ENCODE data around the gene SHLD1.
"Not testable (repeated sequence)": the region's sequence is repeated elsewhere in the genome, so short reads cannot be mapped to it uniquely, and the experiment has no call there.

Gene SHLD1

DNA sequence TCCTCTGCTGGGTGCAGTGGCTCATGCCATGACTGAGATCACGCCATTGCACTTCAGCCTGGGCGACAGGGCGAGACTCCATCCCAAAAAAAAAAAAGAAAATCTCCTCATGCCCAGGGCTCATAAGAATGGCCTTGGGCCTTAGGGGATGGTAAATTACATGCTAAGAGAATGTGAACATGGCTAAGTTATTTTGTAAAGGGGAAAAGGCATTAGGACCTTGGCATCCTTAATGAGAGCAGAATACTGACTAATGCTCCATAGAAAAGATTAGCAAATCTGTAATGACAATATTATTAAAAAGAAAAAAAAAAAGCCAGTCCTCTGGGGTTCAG is 12.6 kb upstream of the SHLD1 start:
- Histone ChIP-seq H3K4me1 (ENCODE audit: insufficient read depth, low read length) (no peaks in the 10 kb centered on the region), H3K79me2 (ENCODE audit: insufficient read depth, low read length) (no peaks in the 10 kb centered on the region), H3K27me3 (ENCODE audit: insufficient read depth, low read length, poor library complexity) (peaks cover 5% of the 10 kb centered on the region), H4K20me1 (ENCODE audit: insufficient read depth, low read length) (no peaks in the 10 kb centered on the region), H3K9ac (ENCODE audit: low read depth, low read length) (no peak overlapping the region), H3K9me3 (ENCODE audit: insufficient read depth, low read length, severe bottlenecking) (no peaks in the 10 kb centered on the region), H3K27ac (ENCODE audit: low read length) (no peak overlapping the region), H3K4me3 (ENCODE audit: low read depth in 1 of 2, low read length in 2 of 2) (no peak overlapping the region), H3K36me3 (ENCODE audit: insufficient read depth, low read length) (no peaks in the 10 kb centered on the region), H3K4me2 (ENCODE audit: insufficient read depth, low read length) (no peak overlapping the region), H2AFZ (ENCODE audit: low read depth, low read length) (no peak overlapping the region)
- no peak for ATAC-seq (ENCODE audit: insufficient read depth, low read depth)
- no peak for DNase-seq
- TF ChIP-seq EZH2 (IDR thresholded peaks at IDR 0.05; ENCODE audit: borderline replicate concordance, low read depth, low read length, severe bottlenecking): no peak
- TF ChIP-seq, protein P1, sequence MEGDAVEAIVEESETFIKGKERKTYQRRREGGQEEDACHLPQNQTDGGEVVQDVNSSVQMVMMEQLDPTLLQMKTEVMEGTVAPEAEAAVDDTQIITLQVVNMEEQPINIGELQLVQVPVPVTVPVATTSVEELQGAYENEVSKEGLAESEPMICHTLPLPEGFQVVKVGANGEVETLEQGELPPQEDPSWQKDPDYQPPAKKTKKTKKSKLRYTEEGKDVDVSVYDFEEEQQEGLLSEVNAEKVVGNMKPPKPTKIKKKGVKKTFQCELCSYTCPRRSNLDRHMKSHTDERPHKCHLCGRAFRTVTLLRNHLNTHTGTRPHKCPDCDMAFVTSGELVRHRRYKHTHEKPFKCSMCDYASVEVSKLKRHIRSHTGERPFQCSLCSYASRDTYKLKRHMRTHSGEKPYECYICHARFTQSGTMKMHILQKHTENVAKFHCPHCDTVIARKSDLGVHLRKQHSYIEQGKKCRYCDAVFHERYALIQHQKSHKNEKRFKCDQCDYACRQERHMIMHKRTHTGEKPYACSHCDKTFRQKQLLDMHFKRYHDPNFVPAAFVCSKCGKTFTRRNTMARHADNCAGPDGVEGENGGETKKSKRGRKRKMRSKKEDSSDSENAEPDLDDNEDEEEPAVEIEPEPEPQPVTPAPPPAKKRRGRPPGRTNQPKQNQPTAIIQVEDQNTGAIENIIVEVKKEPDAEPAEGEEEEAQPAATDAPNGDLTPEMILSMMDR (IDR thresholded peaks at IDR 0.05; ENCODE audit: borderline replicate concordance, extremely low read depth, low read length, poor library complexity, severe bottlenecking): no peak

DNA sequence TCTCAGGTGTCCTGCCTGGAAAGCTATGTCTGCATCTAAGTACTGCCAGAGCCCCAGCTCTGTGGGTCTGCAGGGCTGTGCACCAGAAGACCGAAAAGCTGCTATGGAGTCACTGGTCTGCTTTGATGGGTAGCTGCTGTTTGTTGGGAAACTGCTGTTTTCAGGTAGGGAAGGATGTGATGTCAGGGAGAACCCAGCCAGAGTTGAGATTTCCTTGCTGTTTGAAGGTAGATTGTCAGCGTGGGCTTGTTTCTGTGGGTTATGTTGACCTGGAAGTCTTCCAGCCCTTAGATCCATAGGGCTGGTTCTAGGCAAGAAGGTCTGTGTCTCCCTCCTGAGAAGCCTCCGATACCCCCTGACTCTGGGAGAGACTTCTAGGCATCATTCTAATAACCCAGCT is 12.2 kb upstream of the SHLD1 start:
- Histone ChIP-seq H3K36me3 (ENCODE audit: insufficient read depth, low read length) (no peaks in the 10 kb centered on the region), H3K79me2 (ENCODE audit: insufficient read depth, low read length) (no peaks in the 10 kb centered on the region), H3K4me3 (ENCODE audit: low read depth in 1 of 2, low read length in 2 of 2) (no peak overlapping the region), H3K9ac (ENCODE audit: low read depth, low read length) (no peak overlapping the region), H2AFZ (ENCODE audit: low read depth, low read length) (no peak overlapping the region), H3K9me3 (ENCODE audit: insufficient read depth, low read length, severe bottlenecking) (no peaks in the 10 kb centered on the region), H3K27ac (ENCODE audit: low read length) (no peak overlapping the region), H3K4me1 (ENCODE audit: insufficient read depth, low read length) (no peaks in the 10 kb centered on the region), H4K20me1 (ENCODE audit: insufficient read depth, low read length) (no peaks in the 10 kb centered on the region), H3K27me3 (ENCODE audit: insufficient read depth, low read length, poor library complexity) (peaks cover 5% of the 10 kb centered on the region), H3K4me2 (ENCODE audit: insufficient read depth, low read length) (no peak overlapping the region)
- TF ChIP-seq EZH2 (IDR thresholded peaks at IDR 0.05; ENCODE audit: borderline replicate concordance, low read depth, low read length, severe bottlenecking): no peak
- TF ChIP-seq, protein P1 (IDR thresholded peaks at IDR 0.05; ENCODE audit: borderline replicate concordance, extremely low read depth, low read length, poor library complexity, severe bottlenecking): no peak
- DNase-seq (no peak), ATAC-seq (ENCODE audit: insufficient read depth, low read depth) (no peak)

DNA sequence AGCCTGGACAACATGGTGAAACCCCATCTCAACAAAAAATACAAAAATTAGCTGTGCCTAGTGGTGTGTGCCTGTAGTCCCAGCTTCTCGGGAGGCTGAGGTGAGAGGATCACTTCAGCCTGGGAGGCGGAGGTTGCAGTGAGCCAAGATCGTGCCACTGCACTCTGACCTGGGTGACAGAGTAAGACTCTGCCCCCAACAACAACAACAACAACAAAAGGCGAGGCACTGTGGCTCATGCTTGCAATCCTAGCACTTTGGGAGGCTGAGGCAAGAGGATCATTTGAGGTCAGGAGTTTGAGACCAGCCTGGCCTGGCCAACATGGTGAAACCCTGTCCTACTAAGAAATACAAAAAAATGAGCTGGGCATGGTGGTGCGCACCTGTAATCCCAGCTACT is 9.6 kb upstream of the SHLD1 start:
- not testable (repeated sequence) for H3K36me3 ChIP-seq (ENCODE audit: insufficient read depth, low read length); H3K27ac ChIP-seq (ENCODE audit: low read length)

DNA sequence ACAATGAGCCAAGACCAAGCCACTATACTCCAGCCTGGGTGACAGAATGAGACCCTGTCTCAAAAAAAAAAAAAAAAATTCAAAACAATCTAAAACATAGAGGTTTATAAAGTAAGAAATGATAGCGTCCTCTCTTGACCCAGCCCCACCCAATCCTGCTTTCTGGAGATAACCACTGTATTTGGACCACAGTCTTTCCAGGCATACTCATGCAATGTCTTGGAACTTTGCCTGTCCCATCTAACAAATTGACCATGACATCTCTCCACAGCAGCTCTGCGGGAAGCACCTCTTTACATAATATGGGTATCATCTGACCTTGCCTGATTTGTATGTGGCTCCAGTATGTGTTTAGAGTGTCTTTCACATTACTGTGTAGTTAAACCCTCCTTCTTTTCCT is 9.1 kb upstream of the SHLD1 start:
- Histone ChIP-seq H3K9ac (ENCODE audit: low read depth, low read length) (no peak overlapping the region), H4K20me1 (ENCODE audit: insufficient read depth, low read length) (no peaks in the 10 kb centered on the region), H3K27ac (ENCODE audit: low read length) (no peak overlapping the region), H2AFZ (ENCODE audit: low read depth, low read length) (no peak overlapping the region), H3K9me3 (ENCODE audit: insufficient read depth, low read length, severe bottlenecking) (no peaks in the 10 kb centered on the region), H3K27me3 (ENCODE audit: insufficient read depth, low read length, poor library complexity) (peaks cover 1% of the 10 kb centered on the region), H3K79me2 (ENCODE audit: insufficient read depth, low read length) (no peaks in the 10 kb centered on the region), H3K4me3 (ENCODE audit: low read depth in 1 of 2, low read length in 2 of 2) (no peak overlapping the region), H3K4me2 (ENCODE audit: insufficient read depth, low read length) (no peak overlapping the region), H3K36me3 (ENCODE audit: insufficient read depth, low read length) (no peaks in the 10 kb centered on the region), H3K4me1 (ENCODE audit: insufficient read depth, low read length) (no peaks in the 10 kb centered on the region)
- ATAC-seq (ENCODE audit: insufficient read depth, low read depth): no peak
- no peak for TF ChIP-seq EZH2 (IDR thresholded peaks at IDR 0.05; ENCODE audit: borderline replicate concordance, low read depth, low read length, severe bottlenecking)
- TF ChIP-seq, protein P1 (IDR thresholded peaks at IDR 0.05; ENCODE audit: borderline replicate concordance, extremely low read depth, low read length, poor library complexity, severe bottlenecking): no peak
- no peak for DNase-seq

More for the DNA sequence above, 9.6 kb upstream of the SHLD1 start:
- not testable (repeated sequence) for DNase-seq; H3K4me2 ChIP-seq (ENCODE audit: insufficient read depth, low read length); ATAC-seq (ENCODE audit: insufficient read depth, low read depth); H3K4me1 ChIP-seq (ENCODE audit: insufficient read depth, low read length); H2AFZ ChIP-seq (ENCODE audit: low read depth, low read length); H3K9me3 ChIP-seq (ENCODE audit: insufficient read depth, low read length, severe bottlenecking); H3K27me3 ChIP-seq (ENCODE audit: insufficient read depth, low read length, poor library complexity); H4K20me1 ChIP-seq (ENCODE audit: insufficient read depth, low read length); H3K4me3 ChIP-seq (ENCODE audit: low read depth in 1 of 2, low read length in 2 of 2); H3K9ac ChIP-seq (ENCODE audit: low read depth, low read length); H3K79me2 ChIP-seq (ENCODE audit: insufficient read depth, low read length)

Data from DND-41 (cell line).